Skin epidermis (tissue), 12 donors: ENCODE data around the gene TTC23L.

ENCODE experiments used
- H3K27ac ChIP-seq, 21 experiments: fragments of 200-600 bp; sonication (generic) in 11 of 21; one replicate each; pipeline ENCODE4 v1.5.0; 2020; ENCODE audit warnings: mild to moderate bottlenecking in 3 of 21, inconsistent platforms in 2 of 21, moderate library complexity in 2 of 21
- H3K4me3 ChIP-seq, 7 experiments: fragments of 200-600 bp; sonication (generic) in 2 of 7; one replicate each; pipeline ENCODE4 v1.5.0; 2020; ENCODE audit warnings: inconsistent platforms in 2 of 7, mild to moderate bottlenecking in 2 of 7, moderate library complexity in 1 of 7

TTC23L gene

DNA sequence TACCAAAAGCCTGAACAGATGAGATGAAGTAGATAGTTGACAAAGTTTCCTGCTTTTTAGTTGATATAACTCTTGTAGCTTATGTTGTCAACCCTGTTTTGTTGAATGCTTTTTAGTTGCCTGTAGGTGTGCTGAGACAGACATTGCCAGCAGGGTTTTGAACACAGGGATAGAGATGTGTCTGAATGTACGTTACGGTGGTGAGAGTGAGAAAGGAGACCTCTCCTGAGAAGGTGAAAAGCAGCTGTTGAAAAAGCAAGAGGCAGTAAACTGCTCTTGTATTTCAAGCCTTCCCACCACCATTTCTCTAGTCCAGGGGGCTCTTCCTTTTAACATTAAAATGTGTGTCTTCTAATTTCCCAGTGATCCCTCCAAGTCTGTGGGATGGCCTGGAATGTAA is 105.1 kb downstream of the TTC23L start:
- Histone ChIP-seq H3K27ac (no peak overlapping the region), H3K4me3 (no peak overlapping the region)

DNA sequence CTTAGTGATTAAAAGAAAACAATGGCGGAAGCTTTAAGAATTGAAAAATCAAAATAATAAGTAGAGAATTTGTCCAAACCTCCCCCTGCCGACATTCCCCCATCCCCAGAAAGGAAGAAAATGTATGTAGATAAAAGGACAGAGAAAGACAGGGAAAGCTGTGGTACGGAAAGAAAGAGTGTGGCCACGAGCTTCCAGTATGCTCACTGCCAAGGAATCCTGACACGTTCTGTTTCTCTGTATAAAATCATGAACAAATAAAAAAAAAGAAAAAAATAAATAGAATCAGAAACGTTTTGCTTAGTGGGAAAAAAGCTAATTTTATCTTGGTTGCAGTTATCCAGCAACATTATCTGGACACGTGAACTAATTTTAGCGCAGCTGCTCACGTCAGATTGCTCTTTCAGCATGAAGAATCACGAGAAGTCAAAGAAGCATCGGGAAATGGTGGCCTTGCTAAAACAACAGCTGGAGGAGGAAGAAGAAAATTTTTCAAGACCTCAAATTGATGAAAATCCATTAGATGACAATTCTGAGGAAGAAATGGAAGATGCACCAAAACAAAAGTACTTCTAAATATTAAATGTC is 105.6 kb downstream of the TTC23L start:
- Histone ChIP-seq H3K4me3 (no peak overlapping the region), H3K27ac (no peak overlapping the region)
